HG02973 (cell line): ENCODE results near the gene COL9A1.
A peak's percentile ranks its signal among the peaks of the same experiment; 100 is the strongest.

ENCODE experiments used
- ATAC-seq: cut with Tn5 transposase; IDR thresholded peaks from one replicate; pipeline ENCODE4 v1.9.1; 2021; ENCODE audit warnings: moderate library complexity; ENCODE audit not compliant: unreplicated experiment

COL9A1 gene

GRCh38 chr6:70234561-70235236, 68.2 kb downstream of the COL9A1 start:
- no peak for ATAC-seq

GRCh38 chr6:70231311-70231710, 71.6 kb downstream of the COL9A1 start:
- ATAC-seq: no peak

- no peak for ATAC-seq
Observed at GRCh38 chr6:70225055-70225454, 77.8 kb downstream of the COL9A1 start.

- no peak for ATAC-seq
Observed at GRCh38 chr6:70222439-70222749, 80.5 kb downstream of the COL9A1 start.

- ATAC-seq: no peak
Observed at GRCh38 chr6:70221715-70222438, 81.0 kb downstream of the COL9A1 start.

- ATAC-seq: peak; percentile 60
Observed at GRCh38 chr6:70221025-70221714, 81.7 kb downstream of the COL9A1 start.

GRCh38 chr6:70219943-70220613, 82.8 kb downstream of the COL9A1 start:
- no peak for ATAC-seq

GRCh38 chr6:70216767-70217166, 86.1 kb downstream of the COL9A1 start:
- no peak for ATAC-seq

- no peak for ATAC-seq
Observed at GRCh38 chr6:70215460-70216108, 87.3 kb downstream of the COL9A1 start.

GRCh38 chr6:70210462-70210861, 92.4 kb downstream of the COL9A1 start:
- no peak for ATAC-seq

- ATAC-seq: no peak
Observed at GRCh38 chr6:70208235-70208790, 94.6 kb downstream of the COL9A1 start.

- no peak for ATAC-seq
Observed at GRCh38 chr6:70198785-70199184, 104.1 kb downstream of the COL9A1 start.

- ATAC-seq: no peak
Observed at GRCh38 chr6:70196531-70196930, 106.4 kb downstream of the COL9A1 start.

- no peak for ATAC-seq
Observed at GRCh38 chr6:70194421-70194820, 108.5 kb downstream of the COL9A1 start.

- ATAC-seq: no peak
Observed at GRCh38 chr6:70188202-70188601, 114.7 kb downstream of the COL9A1 start.

- ATAC-seq: no peak
Observed at GRCh38 chr6:70186461-70186860, 116.4 kb downstream of the COL9A1 start.

GRCh38 chr6:70184723-70185122, 118.2 kb downstream of the COL9A1 start:
- ATAC-seq: no peak

- no peak for ATAC-seq
Observed at GRCh38 chr6:70183538-70183937, 119.3 kb downstream of the COL9A1 start.

- ATAC-seq: peak; percentile 51
Observed at GRCh38 chr6:70180901-70181599, 121.8 kb downstream of the COL9A1 start.
